ENCODE data around the gene BZW2.
"Not testable (repeated sequence)": the region's sequence is repeated elsewhere in the genome, so short reads cannot be mapped to it uniquely, and the experiment has no call there.

Gene BZW2

GRCh38 chr7:16670731-16671344 lies 24.9 kb downstream of the BZW2 start:
- DNase-seq (ENCODE audit: low spot score): no peak

DNA sequence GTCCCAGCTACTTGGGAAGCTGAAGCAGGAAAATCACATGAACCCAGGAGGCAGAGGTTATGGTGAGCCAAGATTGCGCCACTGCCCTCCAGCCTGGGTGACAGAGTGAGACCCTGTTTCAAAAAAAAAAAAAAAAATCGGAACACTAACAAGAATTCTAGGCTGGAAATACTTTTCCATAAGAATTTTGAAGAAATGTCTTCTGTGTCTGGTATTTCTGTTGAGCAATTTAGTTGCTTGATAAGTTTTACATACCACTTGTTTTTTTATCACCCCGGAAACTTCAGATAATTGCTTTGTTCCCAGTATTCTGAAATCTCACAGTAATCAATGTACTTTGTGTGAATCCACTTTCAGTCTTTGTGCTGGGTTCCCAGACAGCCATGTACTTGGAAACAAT lies 25.8 kb downstream of the BZW2 start:
- no peak for DNase-seq (ENCODE audit: low spot score)

DNA sequence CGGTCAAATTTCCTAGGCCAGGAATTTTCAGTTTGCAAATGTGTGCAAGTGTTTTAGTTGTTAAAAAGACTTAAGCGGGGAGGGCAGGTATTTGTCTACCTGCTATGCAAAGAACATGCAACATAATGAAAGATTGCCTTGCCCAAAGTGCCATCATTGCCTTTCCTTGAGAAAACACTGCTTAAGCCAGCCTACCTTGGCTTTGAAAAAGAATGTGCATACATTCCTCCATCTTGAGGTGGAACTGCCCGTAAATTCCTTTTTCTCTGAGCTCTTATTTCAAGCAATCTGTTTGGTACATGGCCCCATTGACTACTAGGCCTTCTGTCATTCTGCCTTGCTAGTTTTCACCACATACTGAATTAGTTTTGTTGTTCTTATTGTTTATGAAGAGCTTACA lies 29.3 kb downstream of the BZW2 start:
- no peak for DNase-seq (ENCODE audit: low spot score)

GRCh38 chr7:16677978-16678494 lies 32.1 kb downstream of the BZW2 start:
- DNase-seq (ENCODE audit: low spot score): no peak

GRCh38 chr7:16678645-16679566 lies 32.9 kb downstream of the BZW2 start:
- DNase-seq (ENCODE audit: low spot score): not testable (repeated sequence)

DNA sequence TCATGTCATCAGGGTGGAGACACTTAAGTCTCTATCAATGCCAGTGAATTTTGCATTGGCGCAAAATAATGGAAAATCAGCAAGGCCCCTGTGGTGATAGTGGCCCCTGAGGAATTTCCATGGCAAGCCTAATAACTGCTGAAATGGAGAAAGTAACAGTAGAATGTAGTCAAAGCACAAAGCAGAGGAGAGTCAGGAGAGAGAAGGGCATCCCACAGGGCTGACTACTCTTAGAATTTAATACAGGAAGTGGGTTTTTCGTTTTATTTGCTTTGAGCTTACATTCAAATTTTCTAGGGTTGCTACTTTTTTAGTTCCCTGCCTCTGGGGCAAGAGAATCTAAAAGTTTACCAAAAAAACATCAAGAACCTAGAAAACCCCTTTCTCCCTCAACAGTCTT lies 39.0 kb downstream of the BZW2 start:
- DNase-seq (ENCODE audit: low spot score): no peak

- DNase-seq (ENCODE audit: low spot score): no peak
Measured at GRCh38 chr7:16685535-16685934, 39.6 kb downstream of the BZW2 start.

DNA sequence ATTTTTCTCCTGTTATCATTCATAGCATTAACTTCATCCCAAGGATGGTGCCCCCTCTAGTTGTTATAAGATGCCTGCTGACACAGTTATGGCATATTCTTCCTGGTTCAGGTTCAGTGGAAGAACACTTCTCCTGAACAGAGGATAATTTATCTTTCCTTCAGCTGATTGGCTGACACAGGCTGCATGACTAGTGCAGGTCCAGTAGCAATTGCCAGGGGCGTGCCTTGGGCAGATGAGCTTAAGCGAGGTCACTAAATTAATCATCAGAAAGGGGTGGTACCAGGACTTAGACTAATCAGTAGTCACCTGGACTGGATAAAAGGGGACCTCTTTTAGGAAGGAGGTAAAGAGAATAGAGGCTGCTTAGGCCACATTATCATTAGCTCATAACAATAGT lies 42.3 kb downstream of the BZW2 start:
- DNase-seq (ENCODE audit: low spot score): no peak

DNA sequence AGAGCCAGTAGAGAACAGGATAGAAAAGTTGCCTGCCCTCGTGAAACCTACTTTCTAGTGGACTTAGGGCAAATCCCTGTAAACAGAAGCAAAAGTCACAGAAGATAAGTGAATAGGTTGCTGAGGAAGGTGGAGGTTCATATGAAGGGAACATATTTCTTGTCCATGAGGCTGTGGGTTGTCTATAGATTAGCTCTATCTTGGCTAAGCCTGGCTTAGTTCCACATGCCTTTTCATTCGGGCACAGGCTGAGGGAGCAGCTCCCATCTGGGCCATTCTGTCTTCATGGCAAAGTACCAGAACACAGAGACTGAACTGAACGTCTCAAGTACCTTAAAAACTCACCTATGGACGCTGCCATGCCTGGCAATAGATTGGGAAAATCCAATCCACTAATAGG lies 45.3 kb downstream of the BZW2 start:
- DNase-seq (ENCODE audit: low spot score): no peak

GRCh38 chr7:16693601-16694318 lies 47.8 kb downstream of the BZW2 start:
- DNase-seq (ENCODE audit: low spot score): no peak

- DNase-seq (ENCODE audit: low spot score): no peak
Measured at GRCh38 chr7:16694806-16695205, 48.8 kb downstream of the BZW2 start.

GRCh38 chr7:16695621-16696237 lies 49.7 kb downstream of the BZW2 start:
- peak; percentile 45 for DNase-seq (ENCODE audit: low spot score)

- DNase-seq (ENCODE audit: low spot score): no peak
Measured at GRCh38 chr7:16697507-16698199, 51.7 kb downstream of the BZW2 start.

GRCh38 chr7:16698200-16698905 lies 52.4 kb downstream of the BZW2 start:
- DNase-seq (ENCODE audit: low spot score): no peak

DNA sequence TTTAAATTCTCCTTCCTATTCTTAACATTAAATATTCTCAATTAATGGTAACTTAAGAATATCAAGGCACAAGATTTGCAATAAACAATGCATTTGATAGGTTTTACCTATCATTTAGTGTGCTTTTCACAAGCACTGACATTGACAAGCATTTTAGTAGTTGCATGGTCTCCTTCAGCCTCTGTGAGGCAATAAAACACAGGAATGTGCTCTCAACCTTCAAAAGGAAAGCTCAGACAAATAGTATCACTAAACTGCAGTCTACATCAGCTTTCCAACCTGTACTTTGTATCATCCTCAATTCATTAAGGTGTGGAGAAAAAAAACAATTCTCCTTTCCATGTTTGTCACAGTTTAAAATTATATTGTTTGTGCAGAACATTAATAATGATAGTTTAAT lies 56.5 kb downstream of the BZW2 start:
- DNase-seq (ENCODE audit: low spot score): no peak

DNA sequence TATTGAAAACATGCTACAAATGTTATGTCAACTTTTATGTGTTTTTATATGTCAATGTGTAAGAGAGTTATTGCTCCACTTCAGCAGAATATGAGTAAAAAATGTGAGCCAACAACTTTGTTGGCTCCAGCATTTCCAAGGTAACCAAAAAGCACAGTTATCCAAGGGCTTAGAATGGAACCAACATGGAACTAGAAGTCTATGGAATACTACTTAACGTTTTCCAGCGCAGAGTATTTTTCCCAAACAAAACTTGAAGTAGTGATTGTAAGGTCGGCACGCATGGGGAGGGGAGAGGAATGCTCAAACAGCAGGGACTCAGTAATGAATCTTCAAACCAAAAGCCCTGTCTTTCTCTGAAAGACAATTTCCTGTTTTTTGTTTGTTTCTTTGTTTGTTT lies 62.5 kb downstream of the BZW2 start:
- no peak for DNase-seq (ENCODE audit: low spot score)

DNA sequence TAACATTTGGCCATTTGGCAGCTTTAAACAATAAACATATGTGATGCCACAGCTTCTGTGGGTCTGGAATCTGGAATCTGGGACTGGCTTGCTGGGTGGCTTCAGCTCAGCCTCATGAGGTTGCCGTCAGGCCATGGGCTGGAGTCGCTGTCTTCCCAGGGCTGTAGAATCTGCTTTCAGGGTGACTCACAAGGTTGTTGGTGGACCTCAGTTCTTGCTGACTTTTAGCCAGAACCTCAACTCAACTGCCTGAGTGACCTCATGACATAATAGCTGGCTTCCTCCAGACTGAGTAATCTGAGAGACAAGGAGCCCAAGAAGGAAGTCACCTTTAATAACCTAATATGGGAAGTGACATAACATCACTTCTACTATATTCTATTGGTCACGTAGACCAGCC lies 63.0 kb downstream of the BZW2 start:
- DNase-seq (ENCODE audit: low spot score): no peak

GRCh38 chr7:16710651-16711050 lies 64.7 kb downstream of the BZW2 start:
- DNase-seq (ENCODE audit: low spot score): no peak

DNA sequence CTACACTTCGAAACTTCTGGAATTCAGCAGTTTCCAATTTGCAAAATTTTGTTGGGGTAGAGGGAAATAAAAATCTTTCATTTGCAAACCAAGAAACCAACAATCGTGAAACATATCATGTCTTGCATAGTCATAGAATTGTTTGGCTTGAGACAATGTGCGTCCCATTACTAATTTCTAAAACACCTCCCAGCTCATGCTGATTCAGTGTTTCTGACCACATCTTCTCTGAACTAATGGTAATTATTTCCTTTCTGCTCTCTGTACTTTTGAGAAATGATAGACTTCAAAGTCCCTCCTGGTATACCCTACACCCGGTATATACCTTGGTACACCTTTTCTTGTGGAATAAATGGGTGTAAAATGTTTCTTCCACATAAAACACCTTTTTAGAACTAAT lies 65.7 kb downstream of the BZW2 start:
- no peak for DNase-seq (ENCODE audit: low spot score)

GRCh38 chr7:16712916-16713315 lies 66.9 kb downstream of the BZW2 start:
- DNase-seq (ENCODE audit: low spot score): no peak

DNA sequence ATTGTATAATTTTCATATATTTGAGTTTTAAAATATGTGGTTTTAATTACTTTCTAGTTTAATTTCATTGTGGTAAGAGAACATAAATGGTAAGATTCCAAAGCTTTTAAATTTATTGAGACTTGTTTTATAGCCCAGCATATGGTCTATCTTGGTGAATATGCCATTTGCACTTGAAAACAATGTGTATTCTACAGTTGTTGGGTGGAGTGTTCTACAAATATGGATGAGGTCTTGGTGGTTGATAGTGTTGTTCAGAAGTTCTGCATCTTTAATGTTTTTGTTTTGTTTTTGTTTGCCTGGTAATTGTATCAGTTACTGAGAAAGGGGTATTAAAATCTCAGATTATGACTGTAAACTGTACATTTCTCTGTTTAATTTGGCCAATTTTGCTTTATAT lies 69.9 kb downstream of the BZW2 start:
- no peak for DNase-seq (ENCODE audit: low spot score)
